ENCODE measurements around the gene URB2. TPM values are rescaled to one million over a fixed set of nuclear protein-coding genes. Genes with fewer than 3 reads are reported as not detected.

Gene URB2
- total RNA-seq, 1 experiment from 2014 or later = 35.4 TPM

GRCh38 chr1:229648406-229648805 lies 22.4 kb downstream of the URB2 start:
- peaks cover 39% of the 10 kb centered on the region for H3K36me3 ChIP-seq (replicated peaks; ENCODE audit: control insufficient read depth, insufficient read depth, low read length)
- H3K4me3 ChIP-seq (ENCODE audit: insufficient read depth, low read depth, low read length) = no peak overlapping the region
- H3K27me3 ChIP-seq (ENCODE audit: control insufficient read depth, insufficient read depth, low read length) = no peaks in the 10 kb centered on the region
- no peak for DNase-seq

GRCh38 chr1:229650045-229650444 lies 24.0 kb downstream of the URB2 start:
- DNase-seq = no peak
- H3K4me3 ChIP-seq (ENCODE audit: insufficient read depth, low read depth, low read length) = no peak overlapping the region
- H3K27me3 ChIP-seq (ENCODE audit: control insufficient read depth, insufficient read depth, low read length) = no peaks in the 10 kb centered on the region
- H3K36me3 ChIP-seq (replicated peaks; ENCODE audit: control insufficient read depth, insufficient read depth, low read length) = peaks cover 40% of the 10 kb centered on the region

GRCh38 chr1:229651546-229651945 lies 25.5 kb downstream of the URB2 start:
- Histone ChIP-seq H3K36me3 (replicated peaks; ENCODE audit: control insufficient read depth, insufficient read depth, low read length) (peaks cover 32% of the 10 kb centered on the region), H3K27me3 (ENCODE audit: control insufficient read depth, insufficient read depth, low read length) (no peaks in the 10 kb centered on the region), H3K4me3 (ENCODE audit: insufficient read depth, low read depth, low read length) (no peak overlapping the region)
- no peak for DNase-seq

- no peaks in the 10 kb centered on the region for H3K27me3 ChIP-seq (ENCODE audit: control insufficient read depth, insufficient read depth, low read length)
- no peak for DNase-seq
- H3K4me3 ChIP-seq (ENCODE audit: insufficient read depth, low read depth, low read length) = no peak overlapping the region
- H3K36me3 ChIP-seq (replicated peaks; ENCODE audit: control insufficient read depth, insufficient read depth, low read length) = peaks cover 25% of the 10 kb centered on the region
Measured at GRCh38 chr1:229653420-229653819, 27.4 kb downstream of the URB2 start.

GRCh38 chr1:229655781-229656180 lies 29.7 kb downstream of the URB2 start:
- Histone ChIP-seq H3K27me3 (ENCODE audit: control insufficient read depth, insufficient read depth, low read length) (no peaks in the 10 kb centered on the region), H3K36me3 (replicated peaks; ENCODE audit: control insufficient read depth, insufficient read depth, low read length) (peaks cover 20% of the 10 kb centered on the region), H3K4me3 (ENCODE audit: insufficient read depth, low read depth, low read length) (no peak overlapping the region)
- no peak for DNase-seq

GRCh38 chr1:229657993-229658755 lies 32.1 kb downstream of the URB2 start:
- no peak overlapping the region for H3K4me3 ChIP-seq (ENCODE audit: insufficient read depth, low read depth, low read length)
- DNase-seq = no peak
- peaks cover 17% of the 10 kb centered on the region for H3K36me3 ChIP-seq (replicated peaks; ENCODE audit: control insufficient read depth, insufficient read depth, low read length)
- no peaks in the 10 kb centered on the region for H3K27me3 ChIP-seq (ENCODE audit: control insufficient read depth, insufficient read depth, low read length)

- Histone ChIP-seq H3K27me3 (ENCODE audit: control insufficient read depth, insufficient read depth, low read length) (no peaks in the 10 kb centered on the region), H3K36me3 (replicated peaks; ENCODE audit: control insufficient read depth, insufficient read depth, low read length) (peaks cover 11% of the 10 kb centered on the region), H3K4me3 (ENCODE audit: insufficient read depth, low read depth, low read length) (no peak overlapping the region)
- peak; percentile 90 for DNase-seq
Measured at GRCh38 chr1:229661022-229661877, 35.2 kb downstream of the URB2 start.

GRCh38 chr1:229661897-229662296 lies 35.9 kb downstream of the URB2 start:
- H3K36me3 ChIP-seq (replicated peaks; ENCODE audit: control insufficient read depth, insufficient read depth, low read length) = peaks cover 9% of the 10 kb centered on the region
- H3K27me3 ChIP-seq (ENCODE audit: control insufficient read depth, insufficient read depth, low read length) = no peaks in the 10 kb centered on the region
- H3K4me3 ChIP-seq (ENCODE audit: insufficient read depth, low read depth, low read length) = no peak overlapping the region
- peak; percentile 1 for DNase-seq

GRCh38 chr1:229664133-229664689 lies 38.2 kb downstream of the URB2 start:
- H3K27me3 ChIP-seq (ENCODE audit: control insufficient read depth, insufficient read depth, low read length) = no peaks in the 10 kb centered on the region
- DNase-seq = peak; percentile 1
- H3K36me3 ChIP-seq (replicated peaks; ENCODE audit: control insufficient read depth, insufficient read depth, low read length) = peaks cover 4% of the 10 kb centered on the region
- no peak overlapping the region for H3K4me3 ChIP-seq (ENCODE audit: insufficient read depth, low read depth, low read length)

- H3K4me3 ChIP-seq (ENCODE audit: insufficient read depth, low read depth, low read length) = no peak overlapping the region
- DNase-seq = peak; percentile 6
- H3K27me3 ChIP-seq (ENCODE audit: control insufficient read depth, insufficient read depth, low read length) = no peaks in the 10 kb centered on the region
- peaks cover 4% of the 10 kb centered on the region for H3K36me3 ChIP-seq (replicated peaks; ENCODE audit: control insufficient read depth, insufficient read depth, low read length)
Measured at GRCh38 chr1:229665912-229666558, 40.0 kb downstream of the URB2 start.

GRCh38 chr1:229666585-229666984 lies 40.5 kb downstream of the URB2 start:
- Histone ChIP-seq H3K36me3 (replicated peaks; ENCODE audit: control insufficient read depth, insufficient read depth, low read length) (peaks cover 2% of the 10 kb centered on the region), H3K27me3 (ENCODE audit: control insufficient read depth, insufficient read depth, low read length) (no peaks in the 10 kb centered on the region), H3K4me3 (ENCODE audit: insufficient read depth, low read depth, low read length) (no peak overlapping the region)
- peak; percentile 2 for DNase-seq

- H3K36me3 ChIP-seq (replicated peaks; ENCODE audit: control insufficient read depth, insufficient read depth, low read length) = no peaks in the 10 kb centered on the region; the same call in 1 of the 2 replicates
- DNase-seq = no peak
- H3K27me3 ChIP-seq (ENCODE audit: control insufficient read depth, insufficient read depth, low read length) = no peaks in the 10 kb centered on the region
- no peak overlapping the region for H3K4me3 ChIP-seq (ENCODE audit: insufficient read depth, low read depth, low read length)
Measured at GRCh38 chr1:229669333-229669732, 43.3 kb downstream of the URB2 start.

- no peaks in the 10 kb centered on the region; the same call in 1 of the 2 replicates for H3K36me3 ChIP-seq (replicated peaks; ENCODE audit: control insufficient read depth, insufficient read depth, low read length)
Measured at GRCh38 chr1:229671310-229671709, 45.3 kb downstream of the URB2 start.

GRCh38 chr1:229672246-229672645 lies 46.2 kb downstream of the URB2 start:
- DNase-seq = no peak
- Histone ChIP-seq H3K36me3 (replicated peaks; ENCODE audit: control insufficient read depth, insufficient read depth, low read length) (no peaks in the 10 kb centered on the region; the same call in 1 of the 2 replicates), H3K4me3 (ENCODE audit: insufficient read depth, low read depth, low read length) (no peak overlapping the region), H3K27me3 (ENCODE audit: control insufficient read depth, insufficient read depth, low read length) (no peaks in the 10 kb centered on the region)

More at GRCh38 chr1:229671310-229671709, 45.3 kb downstream of the URB2 start:
- Histone ChIP-seq H3K4me3 (ENCODE audit: insufficient read depth, low read depth, low read length) (no peak overlapping the region), H3K27me3 (ENCODE audit: control insufficient read depth, insufficient read depth, low read length) (no peaks in the 10 kb centered on the region)
- no peak for DNase-seq
